IMR-90 (cell line): ENCODE data around the gene GNG8. TPM values are rescaled to one million over a fixed set of nuclear protein-coding genes. Genes with fewer than 3 reads are reported as not detected.

ENCODE experiments used
- ATAC-seq: fragments of 200-7000 bp; cut with Tn5 transposase; 2 replicates; pipeline ENCODE4 v1.9.1; 2020; ENCODE audit warnings: low read depth, mild to moderate bottlenecking, moderate library complexity
- BruUV-seq: library from RNA; stranded (reverse); fragments of 400-500 nt; replicated peaks from 2 replicates; lab custom pipeline; 2021; lab: Mats Ljungman, UMichigan
- CTCF ChIA-PET: fragments of 300-600 bp; formaldehyde crosslinking; extraction: SDS; loops from one replicate; lab custom pipeline; 2021; ENCODE audit warnings: antibody characterized with exemption; lab: Yijun Ruan, JAX
- POLR2A ChIA-PET: fragments of 300-600 bp; sonication (Branson Sonifier 250); formaldehyde crosslinking; loops from one replicate; lab custom pipeline; 2022; ENCODE audit warnings: antibody characterized with exemption; ENCODE audit not compliant: unreplicated experiment; lab: Charles Lee
- DNase-seq: peaks from one replicate; pipeline ENCODE4 v3.0.0; 2013
- H2AFZ ChIP-seq: replicated peaks from 2 replicates; pipeline ENCODE3; 2013; ENCODE audit warnings: low read length, mild to moderate bottlenecking; ENCODE audit not compliant: poor library complexity
- H2AK5ac ChIP-seq: 2 replicates; pipeline ENCODE4 v1.6.1; 2013; ENCODE audit warnings: low read depth, low read length, inconsistent platforms
- H2AK9ac ChIP-seq: replicated peaks from 2 replicates; pipeline ENCODE3; 2013; ENCODE audit warnings: mild to moderate bottlenecking, low read depth, low read length, moderate library complexity; ENCODE audit not compliant: poor library complexity
- H2BK120ac ChIP-seq: 2 replicates; pipeline ENCODE4 v1.6.1; 2013; ENCODE audit warnings: low read depth, low read length, inconsistent platforms
- H2BK15ac ChIP-seq: 3 replicates; pipeline ENCODE4 v1.6.1; 2013; ENCODE audit warnings: low read depth, low read length, inconsistent platforms
- H2BK20ac ChIP-seq: 2 replicates; pipeline ENCODE4 v1.6.1; 2013; ENCODE audit warnings: low read depth, mild to moderate bottlenecking, inconsistent platforms, low read length, moderate library complexity
- H2BK5ac ChIP-seq: 2 replicates; pipeline ENCODE4 v1.6.1; 2013; ENCODE audit warnings: mild to moderate bottlenecking, low read depth, low read length, inconsistent platforms; ENCODE audit not compliant: poor library complexity, severe bottlenecking
- H3K14ac ChIP-seq: replicated peaks from 2 replicates; pipeline ENCODE4 v1.6.1; 2013; ENCODE audit warnings: low read depth, low read length, inconsistent platforms
- H3K18ac ChIP-seq: 2 replicates; pipeline ENCODE4 v1.6.1; 2013; ENCODE audit warnings: low read depth, low read length, control low read depth
- H3K23ac ChIP-seq: 2 replicates; pipeline ENCODE4 v1.6.1; 2013; ENCODE audit warnings: low read depth, low read length, inconsistent platforms
- H3K27ac ChIP-seq: 2 replicates; pipeline ENCODE4 v1.5.1; 2013; ENCODE audit warnings: mild to moderate bottlenecking, control low read depth, low read length; ENCODE audit not compliant: insufficient read depth
- H3K27me3 ChIP-seq: 2 replicates; pipeline ENCODE4 v1.6.1; 2013; ENCODE audit warnings: low read length; ENCODE audit not compliant: control insufficient read depth, insufficient read depth
- H3K36me3 ChIP-seq: 2 replicates; pipeline ENCODE4 v1.6.1; 2013; ENCODE audit warnings: low read length, mixed read lengths; ENCODE audit not compliant: control insufficient read depth, insufficient read depth
- H3K4ac ChIP-seq: 2 replicates; pipeline ENCODE4 v1.6.1; 2013; ENCODE audit warnings: low read depth, low read length, inconsistent platforms
- H3K4me1 ChIP-seq: 2 replicates; pipeline ENCODE4 v1.6.1; 2013; ENCODE audit warnings: low read length, mixed read lengths; ENCODE audit not compliant: control insufficient read depth, insufficient read depth
- H3K4me2 ChIP-seq: 2 replicates; pipeline ENCODE4 v1.6.1; 2013; ENCODE audit warnings: low read depth, mild to moderate bottlenecking, control low read depth, low read length, moderate library complexity
- H3K4me3 ChIP-seq: 2 replicates; pipeline ENCODE4 v1.5.1; 2013; ENCODE audit warnings: low read depth, mild to moderate bottlenecking, control low read depth, low read length, moderate library complexity; ENCODE audit not compliant: insufficient read depth
- H3K56ac ChIP-seq: 2 replicates; pipeline ENCODE4 v1.6.1; 2013; ENCODE audit warnings: low read length, inconsistent platforms; ENCODE audit not compliant: insufficient read depth; ENCODE audit errors: extremely low read depth
- H3K79me1 ChIP-seq, 2 experiments: 2 replicates each; pipeline ENCODE4 v1.6.1; 2013; ENCODE audit warnings: low read length in 2 of 2, inconsistent platforms in 1 of 2, low read depth in 1 of 2
- H3K9ac ChIP-seq: 2 replicates; pipeline ENCODE4 v1.6.1; 2013; ENCODE audit warnings: low read depth, low read length, control low read depth
- H3K9me1 ChIP-seq: 2 replicates; pipeline ENCODE4 v1.6.1; 2013; ENCODE audit warnings: low read length, inconsistent platforms; ENCODE audit not compliant: insufficient read depth
- H3K9me3 ChIP-seq: 2 replicates; pipeline ENCODE4 v1.6.1; 2013; ENCODE audit warnings: low read length; ENCODE audit not compliant: control insufficient read depth, insufficient read depth
- H4K20me1 ChIP-seq: 2 replicates; pipeline ENCODE4 v1.6.1; 2013; ENCODE audit warnings: low read length, inconsistent platforms; ENCODE audit not compliant: insufficient read depth
- H4K5ac ChIP-seq: 2 replicates; pipeline ENCODE4 v1.6.1; 2013; ENCODE audit warnings: mild to moderate bottlenecking, low read depth, low read length, control low read depth
- H4K8ac ChIP-seq, 2 experiments: 2 replicates each; pipeline ENCODE4 v1.6.1; 2013; ENCODE audit warnings: low read depth in 2 of 2, low read length in 2 of 2, control low read depth in 1 of 2, inconsistent platforms in 1 of 2
- H4K91ac ChIP-seq: 2 replicates; pipeline ENCODE4 v1.6.1; 2013; ENCODE audit warnings: low read depth, low read length, inconsistent platforms; ENCODE audit not compliant: insufficient read depth
- BHLHE40 ChIP-seq: fragments of 150-350 bp; IDR thresholded peaks from 2 replicates; pipeline ENCODE4 v1.6.1; 2016; ENCODE audit warnings: mild to moderate bottlenecking, low read depth, low read length
- CEBPB ChIP-seq: IDR thresholded peaks from 2 replicates; pipeline ENCODE4 v1.6.1; 2012; ENCODE audit warnings: low read depth, low read length, improper control_type of control experiment
- CHD1 ChIP-seq: IDR thresholded peaks from 2 replicates; pipeline ENCODE4 v1.6.1; 2012; ENCODE audit warnings: low read depth, low read length, improper control_type of control experiment
- FOS ChIP-seq: fragments of 150-350 bp; IDR thresholded peaks from 2 replicates; pipeline ENCODE4 v1.6.1; 2016; ENCODE audit warnings: low read depth, low read length
- MAFK ChIP-seq: IDR thresholded peaks from 2 replicates; pipeline ENCODE4 v1.6.1; 2012; ENCODE audit warnings: low read depth, low read length, improper control_type of control experiment
- MAZ ChIP-seq: IDR thresholded peaks from 2 replicates; pipeline ENCODE4 v1.6.1; 2012; ENCODE audit warnings: low read depth, mild to moderate bottlenecking, low read length, improper control_type of control experiment, moderate library complexity, borderline replicate concordance
- MXI1 ChIP-seq: IDR thresholded peaks from 2 replicates; pipeline ENCODE4 v1.6.1; 2012; ENCODE audit warnings: low read depth, mild to moderate bottlenecking, low read length, moderate library complexity, borderline replicate concordance
- NFE2L2 ChIP-seq: fragments of 150-350 bp; IDR thresholded peaks from 2 replicates; pipeline ENCODE4 v1.6.1; 2016; ENCODE audit warnings: low read depth, mild to moderate bottlenecking, low read length
- POLR2A ChIP-seq: IDR thresholded peaks from 2 replicates; pipeline ENCODE4 v1.6.1; 2012; ENCODE audit warnings: mild to moderate bottlenecking, low read depth, low read length
- RAD21 ChIP-seq: IDR thresholded peaks from 2 replicates; pipeline ENCODE4 v1.6.1; 2012; ENCODE audit warnings: low read length, improper control_type of control experiment
- RCOR1 ChIP-seq: IDR thresholded peaks from 2 replicates; pipeline ENCODE4 v1.6.1; 2012; ENCODE audit warnings: mild to moderate bottlenecking, low read length, improper control_type of control experiment; ENCODE audit not compliant: insufficient replicate concordance
- RFX5 ChIP-seq: IDR thresholded peaks from 2 replicates; pipeline ENCODE4 v1.8.0; 2012; ENCODE audit warnings: low read depth, mild to moderate bottlenecking, low read length, moderate library complexity
- SMC3 ChIP-seq: fragments of 150-350 bp; IDR thresholded peaks from 2 replicates; pipeline ENCODE4 v1.6.1; 2016; ENCODE audit warnings: low read depth, mild to moderate bottlenecking, antibody characterized with exemption, low read length, moderate library complexity
- WGBS, 2 experiments: methylation state at CpG; one replicate each; pipeline versions ENCODE4 v1.1.5 to v1.1.7; 2013; ENCODE audit warnings: missing lambda C conversion rate in 2 of 2; ENCODE audit not compliant: insufficient read length in 1 of 2; ENCODE audit errors: extremely low coverage in 2 of 2; 5-methylcytosine and 5-hydroxymethylcytosine counted together
- dilution Hi-C: fragments of 300-500 bp; cut with HindIII; formaldehyde crosslinking; loops from one replicate; pipeline ENCODE4 v1.14.3; 2018; ENCODE audit warnings: low sequenced_read_pairs; ENCODE audit not compliant: unreplicated experiment
- in situ Hi-C: fragments of 300-500 bp; cut with MboI; formaldehyde crosslinking; loops from 3 replicates; pipeline ENCODE4 v1.14.3; 2019; ENCODE audit warnings: low sequenced_read_pairs, inconsistent platforms, mixed read lengths
- intact Hi-C: fragments of 100-400 bp; cut with micrococcal nuclease; formaldehyde crosslinking; loops from 2 replicates; pipeline ENCODE4 v1.10.0; 2022
- polyA plus RNA-seq, 3 experiments: library from polyadenylated mRNA; depleted of rRNA; stranded (reverse); fragments of >200 nt; gene quantifications; 2 replicates each; pipeline ENCODE4 v1.2.3, GENCODE V29; 2012; ENCODE audit warnings: low replicate concordance in 1 of 3
- total RNA-seq: library from RNA; depleted of rRNA; stranded (reverse); fragments of >200 nt; gene quantifications from 2 replicates; pipeline ENCODE4 v1.2.3, GENCODE V29; 2012
- TF ChIP-seq, protein P1 (sequence below): fragments of 150-350 bp; IDR thresholded peaks from 2 replicates; pipeline ENCODE4 v1.6.1; 2017; ENCODE audit warnings: mild to moderate bottlenecking, antibody characterized with exemption, low read length, low read depth
- TF ChIP-seq, protein P2 (sequence below): conservative IDR thresholded peaks from 2 replicates; pipeline ENCODE4 v1.5.1; 2012; ENCODE audit warnings: mild to moderate bottlenecking, low read depth, low read length, improper control_type of control experiment
- TF ChIP-seq, protein P3 (sequence below): fragments of 150-350 bp; IDR thresholded peaks from 2 replicates; pipeline ENCODE4 v1.6.1; 2016; ENCODE audit warnings: low read depth, mild to moderate bottlenecking, low read length, moderate library complexity, borderline replicate concordance

Gene GNG8
- total and polyA plus RNA-seq, 2 of the 4 experiments (the other 2 are of a cell fraction) = not detected

DNA sequence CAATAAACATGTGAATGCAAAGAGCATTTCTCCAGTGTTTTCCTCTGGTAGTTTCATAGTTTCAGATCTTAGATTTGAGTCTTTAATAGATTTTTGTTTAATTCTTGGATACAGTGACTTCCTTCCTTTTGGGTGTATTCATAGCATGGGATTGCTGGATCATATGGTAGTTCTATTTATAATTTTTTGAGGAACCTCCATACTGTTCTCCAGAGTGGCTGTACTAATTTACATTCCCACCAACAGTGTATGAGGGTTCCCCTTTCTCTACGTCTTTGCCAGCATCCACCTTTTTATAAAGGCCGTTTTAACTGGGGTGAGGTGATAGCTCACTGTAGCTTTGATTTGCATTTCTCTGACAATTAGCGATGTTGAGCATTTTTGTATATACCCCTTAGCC, 44.1 kb downstream of the GNG8 start:
- BruUV-seq = no TSS peak
- Histone ChIP-seq H3K79me1 (no peaks in the 10 kb centered on the region), H3K27me3 (no peaks in the 10 kb centered on the region), H3K23ac (no peak overlapping the region), H3K18ac (no peak overlapping the region), H2BK15ac (no peak overlapping the region), H3K4me3 (no peak overlapping the region), H2BK120ac (no peak overlapping the region), H3K36me3 (no peaks in the 10 kb centered on the region), H3K9ac (no peak overlapping the region), H4K5ac (no peak overlapping the region), H2AK5ac (no peak overlapping the region), H4K91ac (no peak overlapping the region), H2AK9ac (no peak overlapping the region), H3K4me2 (no peak overlapping the region), H4K8ac (no peak overlapping the region), H3K9me1 (no peaks in the 10 kb centered on the region), H4K20me1 (no peaks in the 10 kb centered on the region), H2AFZ (no peak overlapping the region), H3K27ac (no peak overlapping the region), H3K56ac (no peak overlapping the region), H3K4me1 (no peaks in the 10 kb centered on the region), H2BK5ac (no peak overlapping the region), H3K14ac (no peak overlapping the region), H2BK20ac (no peak overlapping the region), H3K9me3 (no peaks in the 10 kb centered on the region), H3K4ac (no peak overlapping the region)
- DNase-seq (no peak), ATAC-seq (no peak)
- dilution Hi-C loops = no loop called here
- ChIA-PET POLR2A (no interaction called here), CTCF (no interaction called here)
- in situ Hi-C loops = no loop called here
- intact Hi-C loops = no loop called here
- TF ChIP-seq, protein P1, sequence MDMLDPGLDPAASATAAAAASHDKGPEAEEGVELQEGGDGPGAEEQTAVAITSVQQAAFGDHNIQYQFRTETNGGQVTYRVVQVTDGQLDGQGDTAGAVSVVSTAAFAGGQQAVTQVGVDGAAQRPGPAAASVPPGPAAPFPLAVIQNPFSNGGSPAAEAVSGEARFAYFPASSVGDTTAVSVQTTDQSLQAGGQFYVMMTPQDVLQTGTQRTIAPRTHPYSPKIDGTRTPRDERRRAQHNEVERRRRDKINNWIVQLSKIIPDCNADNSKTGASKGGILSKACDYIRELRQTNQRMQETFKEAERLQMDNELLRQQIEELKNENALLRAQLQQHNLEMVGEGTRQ = no peak
- TF ChIP-seq, protein P2, sequence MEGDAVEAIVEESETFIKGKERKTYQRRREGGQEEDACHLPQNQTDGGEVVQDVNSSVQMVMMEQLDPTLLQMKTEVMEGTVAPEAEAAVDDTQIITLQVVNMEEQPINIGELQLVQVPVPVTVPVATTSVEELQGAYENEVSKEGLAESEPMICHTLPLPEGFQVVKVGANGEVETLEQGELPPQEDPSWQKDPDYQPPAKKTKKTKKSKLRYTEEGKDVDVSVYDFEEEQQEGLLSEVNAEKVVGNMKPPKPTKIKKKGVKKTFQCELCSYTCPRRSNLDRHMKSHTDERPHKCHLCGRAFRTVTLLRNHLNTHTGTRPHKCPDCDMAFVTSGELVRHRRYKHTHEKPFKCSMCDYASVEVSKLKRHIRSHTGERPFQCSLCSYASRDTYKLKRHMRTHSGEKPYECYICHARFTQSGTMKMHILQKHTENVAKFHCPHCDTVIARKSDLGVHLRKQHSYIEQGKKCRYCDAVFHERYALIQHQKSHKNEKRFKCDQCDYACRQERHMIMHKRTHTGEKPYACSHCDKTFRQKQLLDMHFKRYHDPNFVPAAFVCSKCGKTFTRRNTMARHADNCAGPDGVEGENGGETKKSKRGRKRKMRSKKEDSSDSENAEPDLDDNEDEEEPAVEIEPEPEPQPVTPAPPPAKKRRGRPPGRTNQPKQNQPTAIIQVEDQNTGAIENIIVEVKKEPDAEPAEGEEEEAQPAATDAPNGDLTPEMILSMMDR = no peak
- TF ChIP-seq RFX5 = no peak
- TF ChIP-seq RCOR1 = no peak
- TF ChIP-seq POLR2A = no peak
- no peak for TF ChIP-seq CHD1
- no peak for TF ChIP-seq RAD21
- no peak for TF ChIP-seq NFE2L2
- TF ChIP-seq FOS = no peak
- no peak for TF ChIP-seq SMC3
- TF ChIP-seq, protein P3, sequence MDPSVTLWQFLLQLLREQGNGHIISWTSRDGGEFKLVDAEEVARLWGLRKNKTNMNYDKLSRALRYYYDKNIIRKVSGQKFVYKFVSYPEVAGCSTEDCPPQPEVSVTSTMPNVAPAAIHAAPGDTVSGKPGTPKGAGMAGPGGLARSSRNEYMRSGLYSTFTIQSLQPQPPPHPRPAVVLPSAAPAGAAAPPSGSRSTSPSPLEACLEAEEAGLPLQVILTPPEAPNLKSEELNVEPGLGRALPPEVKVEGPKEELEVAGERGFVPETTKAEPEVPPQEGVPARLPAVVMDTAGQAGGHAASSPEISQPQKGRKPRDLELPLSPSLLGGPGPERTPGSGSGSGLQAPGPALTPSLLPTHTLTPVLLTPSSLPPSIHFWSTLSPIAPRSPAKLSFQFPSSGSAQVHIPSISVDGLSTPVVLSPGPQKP = no peak
- no peak for TF ChIP-seq MAFK
- TF ChIP-seq MAZ = no peak
- no peak for TF ChIP-seq CEBPB
- no peak for TF ChIP-seq BHLHE40
- no peak for TF ChIP-seq MXI1
- WGBS, 2 experiments = no CpG with 5 or more reads among the region's 3 CpGs
